Stimulated activated CD8-positive, alpha-beta memory T cell treated with anti-CD3 and anti-CD28 coated beads, Interleukin-4, amount 100 ng/mL, for 1 hour (primary cell): Measurements from ENCODE around the gene CHMP2A.

Experiments
- DNase-seq, 2 donors: peaks; one replicate each; pipeline ENCODE4 v3.0.0-alpha.2; 2020; ENCODE audit warnings: low read depth in 2 of 2, low spot score in 1 of 2

CHMP2A gene

DNA sequence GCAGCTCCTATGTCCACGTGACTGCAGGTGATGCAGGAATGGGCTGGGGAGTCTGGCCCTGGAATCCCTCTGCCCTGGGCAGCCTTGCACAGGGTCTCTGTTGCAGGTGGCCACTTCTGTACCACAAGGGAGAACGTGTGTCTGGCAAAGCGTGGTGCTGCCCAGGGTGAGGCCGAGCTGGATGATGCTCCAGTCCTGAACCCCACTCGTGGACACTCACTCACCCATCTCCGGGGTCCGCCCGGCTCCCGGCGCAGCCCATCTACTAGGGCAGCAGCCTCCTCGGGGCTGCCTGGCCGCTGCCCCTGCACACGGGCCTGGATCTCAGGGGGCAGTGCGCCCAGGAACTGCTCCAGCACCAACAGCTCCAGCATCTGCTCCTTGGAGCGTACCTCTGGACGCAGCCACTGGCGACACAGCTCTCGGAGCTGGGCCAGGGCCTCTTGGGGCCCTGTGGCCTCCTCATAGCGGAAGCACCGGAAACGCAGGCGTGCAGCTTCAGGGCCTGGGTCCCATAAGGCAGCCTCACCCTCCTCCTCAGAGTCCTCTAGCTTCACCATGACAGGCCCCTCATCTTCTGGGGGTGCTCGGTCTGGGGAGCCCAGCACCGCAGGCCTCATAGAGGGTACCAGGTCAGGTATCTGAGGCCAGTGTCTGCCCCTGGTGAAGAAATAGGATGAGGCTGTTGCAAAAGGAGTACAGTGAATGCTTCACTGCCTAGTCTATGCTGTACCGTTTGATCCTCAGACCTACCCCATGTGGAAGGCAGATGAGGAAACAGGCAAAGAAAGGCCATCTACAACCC, 16.1 kb upstream of the CHMP2A start:
- DNase-seq: no peak

DNA sequence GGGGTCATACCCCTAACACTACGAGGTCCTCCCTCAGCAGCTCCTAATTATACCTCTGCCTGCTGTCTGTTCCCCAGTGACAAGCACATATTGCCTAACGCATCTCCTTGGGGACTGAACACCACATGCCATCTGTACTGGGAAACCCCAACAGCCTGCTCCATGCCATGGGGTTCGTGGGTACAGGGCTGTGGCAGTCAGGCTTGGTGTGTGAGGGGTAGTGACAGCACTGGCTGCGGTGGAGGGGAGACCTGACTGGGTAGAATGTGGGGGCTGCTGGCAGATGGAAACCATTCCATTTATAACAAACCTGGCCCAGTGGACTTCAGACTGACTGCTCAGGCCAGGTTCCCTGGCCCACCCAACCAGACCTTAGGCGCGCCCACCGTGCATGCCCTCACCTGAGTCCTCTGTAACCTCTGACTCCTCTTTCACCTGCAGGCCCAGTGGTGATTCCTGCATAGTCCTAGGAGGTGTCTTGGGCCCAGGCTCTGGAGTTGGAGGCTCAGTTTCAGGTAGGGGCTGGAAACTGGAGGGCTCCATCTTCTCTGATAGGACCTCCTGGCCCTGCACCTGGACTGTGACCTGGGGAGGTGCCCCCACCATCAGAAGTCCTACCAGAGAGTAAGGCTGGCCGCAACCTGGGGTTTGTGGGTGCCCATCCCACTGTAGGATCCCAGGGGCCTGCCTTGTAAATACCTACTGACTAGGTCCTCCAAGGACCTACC, 15.2 kb upstream of the CHMP2A start:
- DNase-seq: no peak

DNA sequence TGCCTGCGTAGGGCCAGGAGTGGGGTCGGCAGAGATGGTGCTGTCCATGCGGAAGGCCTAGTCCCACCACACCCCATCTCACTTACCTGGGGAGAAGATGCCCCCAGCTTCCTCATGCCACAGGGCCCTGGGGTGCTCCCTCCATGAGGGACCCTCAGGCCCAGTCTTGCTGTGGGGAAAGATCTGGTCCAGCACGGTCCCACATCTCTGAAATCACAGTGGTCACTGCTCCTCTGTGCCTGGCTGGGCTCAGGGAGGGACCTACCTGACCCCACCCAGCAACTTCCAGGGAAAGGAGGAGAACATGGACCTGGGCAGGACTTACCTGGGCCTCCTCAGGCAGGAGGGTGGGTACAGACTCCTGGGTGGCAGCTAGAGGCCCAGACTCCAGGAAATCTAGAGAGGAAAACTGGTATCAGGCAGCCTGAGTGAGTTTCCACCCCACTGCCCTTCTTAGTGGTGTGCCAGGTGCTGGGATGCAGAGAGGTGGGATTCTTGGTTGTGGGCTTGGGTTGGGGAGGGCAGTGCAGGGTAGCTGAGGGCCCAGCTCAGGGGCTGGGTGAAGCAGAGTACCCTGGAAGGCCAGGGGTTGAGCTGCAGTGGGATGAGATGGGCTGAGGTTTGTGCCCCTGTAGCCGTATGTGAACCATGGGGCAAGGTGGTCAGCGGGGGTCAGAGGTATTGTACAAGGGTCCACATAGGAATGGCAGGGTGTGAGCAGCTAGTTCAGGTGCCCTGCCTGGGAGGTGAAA, 14.5 kb upstream of the CHMP2A start:
- no peak for DNase-seq

DNA sequence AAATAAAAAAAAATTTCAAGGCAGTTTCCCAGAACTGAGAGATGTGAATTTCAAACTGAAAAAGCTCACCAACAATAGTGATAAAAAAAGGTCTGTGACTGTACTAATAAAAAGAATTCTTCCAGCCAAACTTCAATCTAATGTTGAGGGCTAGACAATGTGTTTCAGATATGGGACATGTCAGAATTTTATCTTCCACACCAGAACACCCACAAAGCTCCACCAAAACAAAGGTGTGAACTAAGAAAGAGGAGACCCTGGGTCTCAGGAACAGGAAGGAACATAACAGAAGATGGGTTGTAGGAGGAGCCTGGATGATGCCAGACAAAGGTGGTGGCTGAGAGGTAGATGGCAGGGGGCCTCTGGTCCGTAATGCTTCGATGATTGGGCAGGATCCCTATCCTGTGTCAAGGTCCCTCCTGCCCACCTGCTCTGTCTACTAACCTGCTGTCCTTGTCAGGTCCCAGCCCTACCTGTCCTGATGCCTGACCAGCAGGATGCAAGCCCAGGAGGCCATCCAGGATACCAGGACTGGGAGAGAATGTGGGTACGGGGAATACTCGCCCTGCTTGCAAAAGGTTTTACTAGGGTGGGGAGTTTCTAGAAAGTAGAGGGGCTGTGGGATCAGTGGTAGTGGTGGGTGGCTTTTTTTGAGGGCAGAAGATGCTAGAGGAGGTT, 13.7 kb upstream of the CHMP2A start:
- no peak for DNase-seq

DNA sequence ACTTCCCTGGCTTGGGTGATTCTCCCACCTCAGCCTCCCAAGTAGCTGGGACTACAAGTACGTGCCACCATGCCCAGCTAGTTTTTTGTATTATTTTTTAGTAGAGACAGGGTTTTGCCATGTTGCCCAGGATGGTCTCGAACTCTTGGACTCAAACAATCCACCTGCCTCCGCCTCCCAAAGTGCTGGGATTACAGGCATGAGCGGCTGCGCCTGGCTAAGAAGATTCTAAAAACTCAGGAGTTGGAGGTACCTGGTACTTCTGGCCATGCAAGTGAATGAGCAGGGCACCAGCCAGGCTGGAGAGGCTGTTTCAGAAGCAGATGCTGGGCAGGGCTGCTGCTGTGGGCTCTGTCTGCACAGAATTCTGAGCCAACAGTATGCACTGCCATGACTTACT, 12.1 kb upstream of the CHMP2A start:
- DNase-seq: no peak

DNA sequence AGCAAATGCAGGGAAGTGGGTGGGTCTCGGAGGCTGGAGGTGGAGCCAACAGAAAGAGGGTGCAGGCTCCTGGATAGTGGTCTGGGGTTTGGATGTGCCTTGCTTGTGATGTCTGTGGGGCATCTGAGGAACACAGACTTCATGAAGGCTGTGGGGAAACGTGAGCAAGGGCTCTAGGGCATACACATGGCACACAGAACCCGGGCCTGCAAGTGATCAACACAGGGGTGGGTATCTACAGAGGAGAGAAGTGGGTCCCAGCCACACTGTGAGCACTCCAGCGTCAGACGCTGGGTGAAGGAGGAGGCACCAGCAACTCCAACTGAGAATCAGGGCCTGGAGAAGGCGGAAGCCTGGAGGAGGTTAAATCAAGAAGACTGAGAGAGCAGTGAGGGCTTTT, 8.9 kb upstream of the CHMP2A start:
- DNase-seq: no peak

DNA sequence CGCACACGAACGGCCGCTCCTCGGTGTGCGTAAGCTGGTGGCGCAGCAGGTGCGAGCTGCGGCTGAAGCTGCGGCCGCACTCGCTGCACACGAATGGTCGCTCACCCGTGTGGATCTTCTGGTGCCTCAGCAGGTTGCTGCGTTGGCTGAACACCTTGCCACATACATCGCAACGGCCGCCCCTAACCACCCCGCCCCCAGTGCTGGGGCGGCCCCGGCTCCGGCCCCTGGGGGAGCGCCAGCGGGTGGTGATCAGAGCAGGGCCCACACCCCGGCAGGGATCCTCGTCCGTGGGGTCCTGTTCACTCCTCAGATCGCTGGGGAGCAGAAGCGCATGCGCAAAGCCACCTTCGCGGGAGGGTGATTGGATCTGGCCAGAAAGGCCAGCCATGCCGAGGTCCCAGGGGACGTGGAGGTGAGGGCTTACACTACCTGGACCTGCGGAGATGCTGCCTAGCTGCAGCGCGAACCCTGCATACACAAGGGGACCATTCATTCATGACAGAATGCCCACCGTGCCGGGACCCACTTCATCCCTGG, 8.2 kb upstream of the CHMP2A start:
- DNase-seq: no peak

DNA sequence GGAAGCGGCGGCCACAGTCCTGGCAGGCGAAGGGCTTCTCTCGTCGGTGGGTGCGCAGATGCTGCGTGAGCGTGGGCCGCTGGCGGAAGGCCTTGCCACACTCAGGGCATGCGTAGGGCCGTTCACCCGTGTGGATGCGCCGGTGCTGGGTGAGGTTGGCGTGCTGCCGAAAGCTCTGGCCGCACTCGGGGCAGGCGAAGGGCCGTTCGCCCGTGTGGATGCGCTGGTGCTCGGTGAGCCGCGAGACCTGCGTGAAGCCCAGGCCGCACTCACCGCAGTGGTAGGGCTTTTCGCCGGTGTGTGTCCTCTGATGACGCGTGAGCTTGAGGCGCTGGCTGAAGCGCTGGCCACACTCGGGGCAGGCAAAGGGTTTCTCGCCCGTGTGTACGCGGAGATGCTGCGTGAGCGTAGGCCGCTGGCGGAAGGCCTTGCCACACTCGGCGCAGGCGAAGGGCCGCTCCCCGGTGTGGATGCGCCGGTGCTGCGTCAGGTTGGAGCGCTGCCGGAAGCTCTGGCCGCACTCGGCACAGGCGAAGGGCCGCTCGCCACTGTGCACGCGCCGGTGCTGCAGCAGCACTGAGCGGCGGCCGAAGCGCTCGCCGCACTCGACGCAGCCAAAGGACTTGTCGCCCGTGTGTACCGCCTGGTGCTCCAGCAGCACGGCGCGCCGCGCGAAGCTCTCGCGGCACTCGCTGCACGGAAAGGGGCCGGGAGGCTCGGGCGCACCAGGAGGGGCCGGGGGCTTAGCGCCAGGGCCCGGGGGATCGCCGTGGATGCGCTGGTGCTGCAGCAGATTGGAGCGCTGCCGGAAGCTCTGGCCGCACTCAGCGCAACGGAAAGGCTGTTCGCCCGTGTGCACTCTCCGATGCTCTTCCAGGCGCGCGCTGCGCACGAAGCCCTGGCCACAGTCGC, 7.5 kb upstream of the CHMP2A start:
- DNase-seq: no peak

DNA sequence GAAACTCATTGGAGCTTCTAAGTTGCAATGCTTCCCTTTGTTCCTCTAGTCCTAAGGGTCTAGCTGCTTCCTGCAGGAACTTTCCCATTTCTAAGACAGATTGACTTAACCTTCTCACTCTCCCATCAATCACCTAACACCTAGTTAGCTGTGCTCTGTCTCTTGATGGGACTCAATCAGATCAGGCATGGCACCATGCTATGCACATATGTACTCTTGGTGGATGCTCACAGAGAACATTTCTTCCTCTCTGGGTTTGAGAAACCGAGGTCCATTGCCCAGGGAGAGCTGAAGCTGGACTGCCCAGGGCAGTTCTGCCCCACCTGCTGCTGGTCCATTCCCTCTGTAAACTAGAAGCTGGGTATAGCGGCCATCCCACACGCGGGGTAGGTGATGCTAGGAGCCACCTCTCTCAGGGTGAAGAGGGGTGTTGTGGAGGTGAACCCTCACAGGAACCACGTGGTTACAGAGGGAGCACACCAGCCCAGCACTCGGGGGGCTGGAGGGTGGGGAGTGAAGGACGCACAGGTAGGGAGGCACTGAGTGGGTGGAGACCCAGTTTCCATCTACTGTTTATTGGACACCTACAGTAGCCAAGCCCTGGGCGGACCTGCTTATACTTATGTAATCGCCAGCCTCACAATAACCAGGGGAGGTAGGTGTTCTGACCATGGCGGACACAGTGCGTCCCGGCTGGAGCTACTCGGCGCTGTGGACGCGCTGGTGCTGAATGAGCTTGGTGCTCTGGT, 6.6 kb upstream of the CHMP2A start:
- DNase-seq: no peak

DNA sequence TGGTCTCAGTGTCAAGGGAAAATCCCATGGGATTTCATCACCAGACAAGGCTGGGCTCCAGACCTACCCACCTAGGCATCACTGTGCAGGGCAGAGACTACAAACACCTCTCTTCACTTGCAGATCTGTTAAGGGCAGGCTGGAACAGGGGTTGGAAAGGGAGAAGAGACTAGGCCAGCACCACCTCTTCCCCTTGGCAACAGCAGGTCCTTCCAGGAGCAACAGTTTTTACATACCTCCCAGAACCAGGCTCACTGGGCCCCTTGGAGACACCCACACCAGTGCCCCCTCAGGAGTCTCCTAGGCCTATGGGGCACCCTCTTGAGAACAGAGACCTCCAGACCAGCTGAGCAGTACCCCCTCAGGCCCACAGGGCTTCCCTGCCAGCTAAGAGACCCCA, 6.0 kb upstream of the CHMP2A start:
- no peak for DNase-seq

DNA sequence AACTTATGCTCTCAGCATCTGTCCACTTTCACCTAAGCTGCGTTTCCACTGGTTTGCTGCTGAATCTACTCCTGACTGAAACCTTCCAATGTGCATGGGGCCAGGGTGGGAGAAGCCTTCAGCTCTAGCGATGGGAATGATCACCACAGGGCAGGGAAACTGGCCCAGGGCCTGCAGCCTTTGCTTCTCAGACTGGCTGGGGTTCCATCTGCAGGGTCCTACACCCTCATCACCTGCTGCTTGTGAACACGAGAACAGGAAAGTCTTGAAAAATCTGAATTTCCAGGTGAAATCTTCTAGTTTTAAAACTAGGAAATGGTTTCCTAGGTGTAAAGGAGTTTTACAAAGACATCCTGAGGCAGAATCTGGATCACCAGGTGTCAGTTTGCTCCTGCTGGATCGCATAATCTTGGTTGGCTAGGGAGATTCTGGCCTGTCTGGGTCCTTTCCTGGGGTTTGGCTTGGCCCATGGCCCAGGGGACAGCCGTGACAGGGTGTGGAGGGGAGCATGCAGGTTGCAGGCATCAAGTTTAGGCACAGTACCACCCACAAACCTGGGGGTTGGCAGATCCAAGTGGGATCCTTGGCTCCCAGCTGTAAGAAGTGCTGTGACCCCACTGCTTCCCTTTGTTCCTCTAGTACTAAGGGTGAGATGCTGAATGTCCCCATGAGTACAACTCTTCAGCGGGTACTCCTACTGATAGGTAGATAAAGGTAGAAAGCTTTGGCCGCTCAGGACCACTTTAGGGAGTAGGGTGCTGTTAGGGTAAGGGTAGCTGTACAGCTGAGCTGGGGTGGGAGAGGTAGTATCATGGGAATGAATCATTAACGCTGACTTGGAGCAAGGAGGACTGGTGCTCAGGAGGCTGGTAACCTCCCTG, 5.3 kb upstream of the CHMP2A start:
- no peak for DNase-seq

DNA sequence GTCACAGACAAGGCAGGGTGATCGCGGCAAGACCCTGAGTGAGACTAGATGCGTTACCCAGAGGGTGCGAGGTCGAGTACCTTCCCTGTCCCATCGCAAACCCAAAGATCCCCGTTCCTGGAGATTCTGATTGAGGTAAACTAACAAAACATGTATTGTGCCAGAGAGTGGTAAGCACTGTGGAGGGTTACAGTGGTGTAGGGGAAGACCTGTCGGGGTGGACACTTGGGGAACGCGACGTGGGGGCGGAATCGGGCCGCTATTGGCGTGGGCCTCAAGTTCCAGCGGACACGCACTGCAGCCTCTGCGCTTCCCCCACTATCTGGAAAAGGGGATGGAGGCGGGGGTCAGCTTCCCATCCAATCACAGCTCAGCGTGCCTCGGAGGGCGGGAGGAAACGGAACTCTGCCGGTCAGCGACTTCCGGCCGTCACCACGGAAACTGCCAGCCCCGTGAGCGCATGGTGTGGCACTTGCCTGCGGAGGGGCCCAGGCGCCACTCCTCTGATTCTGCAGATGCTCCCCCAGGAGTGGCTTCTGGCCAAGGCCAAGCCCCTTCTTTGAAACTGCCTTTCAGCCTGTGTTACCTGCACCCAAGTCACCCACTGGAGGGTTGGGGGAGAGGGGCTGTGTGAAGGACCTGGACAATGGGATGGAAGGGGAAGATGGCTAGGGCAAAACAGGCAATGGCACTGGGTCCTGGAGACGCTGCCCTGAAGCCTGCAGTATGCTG, 4.5 kb upstream of the CHMP2A start:
- peak in 1 of 2 donors; percentile 42 for DNase-seq

DNA sequence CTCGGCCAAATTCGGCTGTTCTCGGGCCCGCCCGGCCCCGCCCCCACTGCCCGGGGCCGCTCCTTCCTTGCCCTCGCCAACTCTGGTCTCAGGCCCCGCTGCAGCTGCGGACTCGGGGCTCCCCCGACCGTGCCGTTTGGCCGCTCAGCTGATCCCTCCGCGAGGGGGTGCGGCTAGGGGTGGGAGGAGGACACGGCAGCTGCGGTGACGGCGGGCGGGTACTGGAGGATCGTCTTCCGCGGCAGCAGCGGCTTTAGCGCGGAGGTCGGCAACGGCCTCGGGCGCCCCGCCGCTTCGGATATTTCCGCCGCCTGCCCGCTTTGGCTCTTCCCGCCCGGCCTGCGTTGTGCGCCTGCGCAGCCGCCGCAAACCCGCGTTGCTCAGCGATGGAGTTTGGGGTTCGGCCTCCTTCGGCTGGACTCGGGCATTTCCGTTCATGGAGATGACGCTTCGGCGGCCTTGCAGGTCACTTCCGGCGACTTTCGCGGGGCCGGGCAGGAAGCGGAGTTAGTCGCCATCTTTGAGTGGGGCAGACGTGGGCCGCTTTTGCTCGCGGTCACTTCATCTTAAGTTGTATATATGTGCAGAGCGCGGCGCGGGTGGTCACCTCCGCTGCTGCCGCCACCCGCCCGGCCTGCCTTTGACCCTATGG, 3.8 kb upstream of the CHMP2A start:
- DNase-seq: peak; percentile 97 to 99

DNA sequence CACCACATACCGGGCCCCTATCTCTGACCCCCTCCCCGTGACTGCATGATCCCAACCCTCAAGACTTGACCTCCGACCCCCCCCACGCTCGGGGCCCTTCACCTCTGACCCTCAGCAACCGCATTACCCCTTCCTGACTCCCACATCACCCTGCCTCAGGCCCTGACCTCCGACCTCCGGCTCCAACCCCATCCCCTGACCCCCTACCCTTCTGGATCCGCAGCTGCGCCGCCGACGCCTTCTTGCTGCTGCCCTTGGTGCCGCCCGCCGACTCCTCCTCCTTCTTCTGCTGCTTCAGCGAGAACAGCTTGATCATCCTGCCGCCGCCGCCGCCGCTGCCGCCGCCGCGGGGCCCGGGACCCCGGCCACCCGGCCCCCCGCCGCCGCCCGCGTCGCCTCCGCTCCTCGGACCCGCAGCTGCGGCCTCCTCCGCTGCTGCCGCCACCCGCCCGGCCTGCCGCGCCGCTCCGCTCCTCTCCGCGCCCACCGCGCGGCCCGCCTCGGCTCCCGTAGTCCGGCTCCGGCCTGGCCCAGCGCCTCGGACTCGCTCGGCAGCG, 3.2 kb upstream of the CHMP2A start, which contains the start of gene UBE2M:
Gene UBE2M (minus strand): TSS at position 546 of the 557 bp plus-strand sequence. CDS start 230 bp downstream, at position 316.
- no peak for DNase-seq

DNA sequence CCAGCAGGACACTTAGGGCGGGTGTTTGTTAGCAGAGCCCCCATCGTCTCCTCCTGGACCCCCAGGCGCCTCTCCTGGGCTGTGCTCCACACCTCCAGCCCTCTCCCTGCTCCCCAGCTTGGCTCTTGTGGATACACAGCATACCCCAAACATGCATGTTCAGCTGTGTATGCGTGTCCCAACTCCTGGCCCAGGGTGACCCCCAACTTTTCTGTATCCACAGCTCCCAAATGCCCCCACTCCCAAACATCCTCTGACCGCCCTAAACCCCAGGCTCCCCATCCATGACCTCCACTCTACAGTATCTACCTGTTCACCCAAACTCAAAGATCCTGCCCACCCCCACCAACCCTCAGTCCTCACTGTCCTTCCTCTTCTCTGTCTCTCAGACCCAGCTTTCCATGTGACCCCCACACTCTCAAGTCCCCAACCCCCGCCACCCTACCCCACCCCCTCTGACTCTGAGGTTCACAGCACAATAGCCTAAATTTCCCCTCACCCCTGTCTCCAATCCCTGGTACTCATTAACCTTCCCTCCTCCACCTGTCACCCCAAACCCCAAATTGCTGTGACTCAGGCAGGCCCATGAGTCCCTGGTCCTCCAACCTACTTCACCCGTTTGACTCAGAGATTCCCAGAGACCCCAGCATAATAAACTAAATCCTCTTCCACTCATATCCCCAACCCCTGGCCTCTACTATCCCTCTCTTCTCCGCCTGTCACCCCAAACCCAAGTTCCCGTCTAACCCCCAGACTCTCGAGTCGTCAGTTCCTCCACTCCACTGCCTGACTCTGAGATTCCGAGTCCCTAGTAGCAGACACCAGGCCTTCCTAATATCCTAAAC, 2.5 kb upstream of the CHMP2A start:
- DNase-seq: no peak
